ENCODE data around the gene TMEM212.

- TF ChIP-seq CTCF (IDR thresholded peaks at IDR 0.05) (no peak), POLR2A (IDR thresholded peaks at IDR 0.05) (no peak)
Measured at GRCh38 chr3:171837698-171838097, 5.5 kb upstream of the TMEM212 start.

Data from right lobe of liver (tissue), 4 donors.